Ishikawa (cell line): ENCODE measurements around the gene RNFT1.
"Not testable (repeated sequence)": the region's sequence is repeated elsewhere in the genome, so short reads cannot be mapped to it uniquely, and the experiment has no call there.

Experiments
- EP300 ChIP-seq: IDR thresholded peaks from 2 replicates; pipeline ENCODE4 v1.6.1; 2012; ENCODE audit warnings: borderline replicate concordance
- FOXM1 ChIP-seq: IDR thresholded peaks from 2 replicates; pipeline ENCODE4 v1.6.1; 2012; ENCODE audit warnings: low read depth, borderline replicate concordance
- NFIC ChIP-seq: IDR thresholded peaks from 2 replicates; pipeline ENCODE4 v1.6.1; 2012
- RAD21 ChIP-seq: IDR thresholded peaks from 2 replicates; pipeline ENCODE4 v1.6.1; 2012; ENCODE audit warnings: low read depth
- REST ChIP-seq: IDR thresholded peaks from 2 replicates; pipeline ENCODE4 v1.6.1; 2012; ENCODE audit warnings: low read depth, mild to moderate bottlenecking
- TAF1 ChIP-seq: IDR thresholded peaks from 2 replicates; pipeline ENCODE4 v1.6.1; 2012; ENCODE audit warnings: low read depth, mild to moderate bottlenecking
- TEAD4 ChIP-seq: IDR thresholded peaks from 2 replicates; pipeline ENCODE4 v1.6.1; 2012
- USF1 ChIP-seq: IDR thresholded peaks from 2 replicates; pipeline ENCODE4 v1.6.1; 2012

- TF ChIP-seq RAD21, EP300, NFIC, REST, TEAD4, USF1, FOXM1, TAF1: not testable (repeated sequence)
These were observed 33.8 kb downstream of the RNFT1 start for GRCh38 chr17:59930768-59931167.
